Measurements from ENCODE around the gene SPAG5.
A peak's percentile ranks its signal among the peaks of the same experiment; 100 is the strongest.
"Not testable (repeated sequence)": the region's sequence is repeated elsewhere in the genome, so short reads cannot be mapped to it uniquely, and the experiment has no call there.

The SPAG5 gene

GRCh38 chr17:28626818-28627217 is 28.0 kb upstream of the SPAG5 start:
- TF ChIP-seq POLR2AphosphoS5 (IDR thresholded peaks at IDR 0.05; ENCODE audit: low read depth, low read length) (no peak), POLR2A (IDR thresholded peaks at IDR 0.05; ENCODE audit: low read depth, low read length) (no peak), TAF1 (IDR thresholded peaks at IDR 0.05; ENCODE audit: borderline replicate concordance, low read depth, low read length) (no peak)
- no peak for FAIRE-seq
- DNase-seq (ENCODE audit: insufficient read length) = no peak

GRCh38 chr17:28624148-28624547 is 25.3 kb upstream of the SPAG5 start:
- TF ChIP-seq TAF1 (IDR thresholded peaks at IDR 0.05; ENCODE audit: borderline replicate concordance, low read depth, low read length) (no peak), POLR2AphosphoS5 (IDR thresholded peaks at IDR 0.05; ENCODE audit: low read depth, low read length) (no peak), POLR2A (IDR thresholded peaks at IDR 0.05; ENCODE audit: low read depth, low read length) (no peak)
- no peak for FAIRE-seq
- DNase-seq (ENCODE audit: insufficient read length) = no peak

GRCh38 chr17:28623696-28624095 is 24.9 kb upstream of the SPAG5 start:
- DNase-seq (ENCODE audit: insufficient read length) = no peak
- no peak for FAIRE-seq
- no peak for TF ChIP-seq TAF1 (IDR thresholded peaks at IDR 0.05; ENCODE audit: borderline replicate concordance, low read depth, low read length)

- TF ChIP-seq POLR2A (IDR thresholded peaks at IDR 0.05; ENCODE audit: low read depth, low read length) (no peak), TAF1 (IDR thresholded peaks at IDR 0.05; ENCODE audit: borderline replicate concordance, low read depth, low read length) (no peak), POLR2AphosphoS5 (IDR thresholded peaks at IDR 0.05; ENCODE audit: low read depth, low read length) (no peak)
- no peak for FAIRE-seq
- DNase-seq (ENCODE audit: insufficient read length) = no peak
Observed at GRCh38 chr17:28622186-28622585, 23.4 kb upstream of the SPAG5 start.

GRCh38 chr17:28620010-28620409 is 21.2 kb upstream of the SPAG5 start:
- DNase-seq (ENCODE audit: insufficient read length) (no peak), FAIRE-seq (no peak)
- TF ChIP-seq TAF1 (IDR thresholded peaks at IDR 0.05; ENCODE audit: borderline replicate concordance, low read depth, low read length) = no peak
- TF ChIP-seq POLR2AphosphoS5 (IDR thresholded peaks at IDR 0.05; ENCODE audit: low read depth, low read length) = no peak

- TF ChIP-seq POLR2A (IDR thresholded peaks at IDR 0.05; ENCODE audit: low read depth, low read length) = no peak
- FAIRE-seq = no peak
- DNase-seq (ENCODE audit: insufficient read length) = no peak
Observed at GRCh38 chr17:28618464-28618863, 19.6 kb upstream of the SPAG5 start.

GRCh38 chr17:28616281-28616680 is 17.5 kb upstream of the SPAG5 start:
- TF ChIP-seq POLR2A (IDR thresholded peaks at IDR 0.05; ENCODE audit: low read depth, low read length) = no peak
- no peak for TF ChIP-seq TAF1 (IDR thresholded peaks at IDR 0.05; ENCODE audit: borderline replicate concordance, low read depth, low read length)
- no peak for TF ChIP-seq POLR2AphosphoS5 (IDR thresholded peaks at IDR 0.05; ENCODE audit: low read depth, low read length)
- no peak for FAIRE-seq
- no peak for DNase-seq (ENCODE audit: insufficient read length)

GRCh38 chr17:28615260-28615940 is 16.6 kb upstream of the SPAG5 start:
- no peak for TF ChIP-seq TAF1 (IDR thresholded peaks at IDR 0.05; ENCODE audit: borderline replicate concordance, low read depth, low read length)
- TF ChIP-seq POLR2AphosphoS5 (IDR thresholded peaks at IDR 0.05; ENCODE audit: low read depth, low read length) = no peak
- no peak for TF ChIP-seq POLR2A (IDR thresholded peaks at IDR 0.05; ENCODE audit: low read depth, low read length)
- DNase-seq (ENCODE audit: insufficient read length) = no peak
- FAIRE-seq = no peak

- DNase-seq (ENCODE audit: insufficient read length) (no peak), FAIRE-seq (no peak)
- TF ChIP-seq POLR2A (IDR thresholded peaks at IDR 0.05; ENCODE audit: low read depth, low read length) (no peak; the same call in 1 of the 2 replicates), TAF1 (IDR thresholded peaks at IDR 0.05; ENCODE audit: borderline replicate concordance, low read depth, low read length) (no peak), POLR2AphosphoS5 (IDR thresholded peaks at IDR 0.05; ENCODE audit: low read depth, low read length) (no peak)
Observed at GRCh38 chr17:28613931-28614381, 15.1 kb upstream of the SPAG5 start, which contains the start of gene RSKR. Gene RSKR, minus strand, starts transcription at chr17:28614185. Its CDS starts 24 bp downstream, at chr17:28614161.

- FAIRE-seq (peak; percentile 17), DNase-seq (ENCODE audit: insufficient read length) (no peak)
- no peak for TF ChIP-seq POLR2A (IDR thresholded peaks at IDR 0.05; ENCODE audit: low read depth, low read length)
- no peak for TF ChIP-seq POLR2AphosphoS5 (IDR thresholded peaks at IDR 0.05; ENCODE audit: low read depth, low read length)
- TF ChIP-seq TAF1 (IDR thresholded peaks at IDR 0.05; ENCODE audit: borderline replicate concordance, low read depth, low read length) = no peak
Observed at GRCh38 chr17:28612936-28613872, 14.4 kb upstream of the SPAG5 start.

GRCh38 chr17:28612531-28612930 is 13.7 kb upstream of the SPAG5 start:
- FAIRE-seq (no peak), DNase-seq (ENCODE audit: insufficient read length) (no peak)
- TF ChIP-seq TAF1 (IDR thresholded peaks at IDR 0.05; ENCODE audit: borderline replicate concordance, low read depth, low read length) (no peak), POLR2A (IDR thresholded peaks at IDR 0.05; ENCODE audit: low read depth, low read length) (no peak), POLR2AphosphoS5 (IDR thresholded peaks at IDR 0.05; ENCODE audit: low read depth, low read length) (no peak)

GRCh38 chr17:28610376-28610775 is 11.6 kb upstream of the SPAG5 start:
- TF ChIP-seq TAF1 (IDR thresholded peaks at IDR 0.05; ENCODE audit: borderline replicate concordance, low read depth, low read length) = no peak
- TF ChIP-seq POLR2A (IDR thresholded peaks at IDR 0.05; ENCODE audit: low read depth, low read length) = no peak
- no peak for TF ChIP-seq POLR2AphosphoS5 (IDR thresholded peaks at IDR 0.05; ENCODE audit: low read depth, low read length)
- DNase-seq (ENCODE audit: insufficient read length) (no peak), FAIRE-seq (no peak)

- not testable (repeated sequence) for FAIRE-seq; DNase-seq (ENCODE audit: insufficient read length)
Observed at GRCh38 chr17:28604031-28604430, 5.2 kb upstream of the SPAG5 start.

All from GM12892 (cell line).